GM12873 (cell line): ENCODE data around the gene FBXL16.

Experiments used
- CTCF ChIP-seq: IDR thresholded peaks from 2 replicates; pipeline ENCODE4 v1.5.1; 2012; ENCODE audit warnings: low read depth, mild to moderate bottlenecking, moderate library complexity, low read length, control low read depth; ENCODE audit not compliant: insufficient read depth; ENCODE audit errors: missing control alignments

Gene FBXL16

GRCh38 chr16:686459-687260 is 18.9 kb downstream of the FBXL16 start:
- TF ChIP-seq CTCF: no peak

DNA sequence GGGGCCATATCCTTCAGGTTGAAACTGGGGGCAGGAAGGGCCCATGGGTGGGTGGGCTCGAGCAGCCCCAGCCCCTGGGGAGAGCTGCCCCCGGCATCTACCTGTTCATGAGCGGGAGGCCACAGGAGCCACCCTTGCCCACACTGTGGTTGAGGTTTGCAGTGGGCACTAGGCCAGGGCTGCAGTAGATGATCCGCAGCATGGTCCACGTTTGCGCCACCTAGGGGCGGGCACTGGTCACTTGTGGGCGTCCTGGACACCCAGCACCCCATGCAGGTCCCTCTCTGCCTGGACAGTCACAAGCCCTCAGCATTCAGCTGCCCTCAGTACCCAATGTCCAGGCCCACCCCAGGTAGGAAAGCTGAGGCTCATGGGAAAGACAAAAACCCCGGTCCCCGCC is 19.6 kb downstream of the FBXL16 start:
- TF ChIP-seq CTCF: peak; percentile 44

GRCh38 chr16:684961-685696 is 20.5 kb downstream of the FBXL16 start:
- no peak for TF ChIP-seq CTCF

GRCh38 chr16:684071-684794 is 21.4 kb downstream of the FBXL16 start, which contains the start of gene JMJD8:
Gene JMJD8 (minus strand): TSS chr16:684334. CDS start chr16:684319, 15 bp downstream.
- no peak for TF ChIP-seq CTCF

GRCh38 chr16:683396-684070 is 22.1 kb downstream of the FBXL16 start:
- TF ChIP-seq CTCF: no peak

GRCh38 chr16:682493-683395 is 22.9 kb downstream of the FBXL16 start:
- no peak for TF ChIP-seq CTCF
